IMR-90 (cell line): ENCODE measurements around the gene CYTH1. TPM values are rescaled to one million over a fixed set of nuclear protein-coding genes. Genes with fewer than 3 reads are reported as not detected.

ENCODE experiments used
- ATAC-seq: fragments of 200-7000 bp; cut with Tn5 transposase; 2 replicates; pipeline ENCODE4 v1.9.1; 2020; ENCODE audit warnings: low read depth, mild to moderate bottlenecking, moderate library complexity
- BruUV-seq: library from RNA; stranded (reverse); fragments of 400-500 nt; replicated peaks from 2 replicates; lab custom pipeline; 2021; lab: Mats Ljungman, UMichigan
- CTCF ChIA-PET: fragments of 300-600 bp; formaldehyde crosslinking; extraction: SDS; loops from one replicate; lab custom pipeline; 2021; ENCODE audit warnings: antibody characterized with exemption; lab: Yijun Ruan, JAX
- POLR2A ChIA-PET: fragments of 300-600 bp; sonication (Branson Sonifier 250); formaldehyde crosslinking; loops from one replicate; lab custom pipeline; 2022; ENCODE audit warnings: antibody characterized with exemption; ENCODE audit not compliant: unreplicated experiment; lab: Charles Lee
- DNase-seq: peaks from one replicate; pipeline ENCODE4 v3.0.0; 2013
- H2AFZ ChIP-seq: replicated peaks from 2 replicates; pipeline ENCODE3; 2013; ENCODE audit warnings: low read length, mild to moderate bottlenecking; ENCODE audit not compliant: poor library complexity
- H2AK5ac ChIP-seq: 2 replicates; pipeline ENCODE4 v1.6.1; 2013; ENCODE audit warnings: low read depth, low read length, inconsistent platforms
- H2AK9ac ChIP-seq: replicated peaks from 2 replicates; pipeline ENCODE3; 2013; ENCODE audit warnings: mild to moderate bottlenecking, low read depth, low read length, moderate library complexity; ENCODE audit not compliant: poor library complexity
- H2BK120ac ChIP-seq: 2 replicates; pipeline ENCODE4 v1.6.1; 2013; ENCODE audit warnings: low read depth, low read length, inconsistent platforms
- H2BK15ac ChIP-seq: 3 replicates; pipeline ENCODE4 v1.6.1; 2013; ENCODE audit warnings: low read depth, low read length, inconsistent platforms
- H2BK20ac ChIP-seq: 2 replicates; pipeline ENCODE4 v1.6.1; 2013; ENCODE audit warnings: low read depth, mild to moderate bottlenecking, inconsistent platforms, low read length, moderate library complexity
- H2BK5ac ChIP-seq: 2 replicates; pipeline ENCODE4 v1.6.1; 2013; ENCODE audit warnings: mild to moderate bottlenecking, low read depth, low read length, inconsistent platforms; ENCODE audit not compliant: poor library complexity, severe bottlenecking
- H3K14ac ChIP-seq: replicated peaks from 2 replicates; pipeline ENCODE4 v1.6.1; 2013; ENCODE audit warnings: low read depth, low read length, inconsistent platforms
- H3K18ac ChIP-seq: 2 replicates; pipeline ENCODE4 v1.6.1; 2013; ENCODE audit warnings: low read depth, low read length, control low read depth
- H3K23ac ChIP-seq: 2 replicates; pipeline ENCODE4 v1.6.1; 2013; ENCODE audit warnings: low read depth, low read length, inconsistent platforms
- H3K27ac ChIP-seq: 2 replicates; pipeline ENCODE4 v1.5.1; 2013; ENCODE audit warnings: mild to moderate bottlenecking, control low read depth, low read length; ENCODE audit not compliant: insufficient read depth
- H3K27me3 ChIP-seq: 2 replicates; pipeline ENCODE4 v1.6.1; 2013; ENCODE audit warnings: low read length; ENCODE audit not compliant: control insufficient read depth, insufficient read depth
- H3K36me3 ChIP-seq: 2 replicates; pipeline ENCODE4 v1.6.1; 2013; ENCODE audit warnings: low read length, mixed read lengths; ENCODE audit not compliant: control insufficient read depth, insufficient read depth
- H3K4ac ChIP-seq: 2 replicates; pipeline ENCODE4 v1.6.1; 2013; ENCODE audit warnings: low read depth, low read length, inconsistent platforms
- H3K4me1 ChIP-seq: 2 replicates; pipeline ENCODE4 v1.6.1; 2013; ENCODE audit warnings: low read length, mixed read lengths; ENCODE audit not compliant: control insufficient read depth, insufficient read depth
- H3K4me2 ChIP-seq: 2 replicates; pipeline ENCODE4 v1.6.1; 2013; ENCODE audit warnings: low read depth, mild to moderate bottlenecking, control low read depth, low read length, moderate library complexity
- H3K4me3 ChIP-seq: 2 replicates; pipeline ENCODE4 v1.5.1; 2013; ENCODE audit warnings: low read depth, mild to moderate bottlenecking, control low read depth, low read length, moderate library complexity; ENCODE audit not compliant: insufficient read depth
- H3K56ac ChIP-seq: 2 replicates; pipeline ENCODE4 v1.6.1; 2013; ENCODE audit warnings: low read length, inconsistent platforms; ENCODE audit not compliant: insufficient read depth; ENCODE audit errors: extremely low read depth
- H3K79me1 ChIP-seq, 2 experiments: 2 replicates each; pipeline ENCODE4 v1.6.1; 2013; ENCODE audit warnings: low read length in 2 of 2, inconsistent platforms in 1 of 2, low read depth in 1 of 2
- H3K9ac ChIP-seq: 2 replicates; pipeline ENCODE4 v1.6.1; 2013; ENCODE audit warnings: low read depth, low read length, control low read depth
- H3K9me1 ChIP-seq: 2 replicates; pipeline ENCODE4 v1.6.1; 2013; ENCODE audit warnings: low read length, inconsistent platforms; ENCODE audit not compliant: insufficient read depth
- H3K9me3 ChIP-seq: 2 replicates; pipeline ENCODE4 v1.6.1; 2013; ENCODE audit warnings: low read length; ENCODE audit not compliant: control insufficient read depth, insufficient read depth
- H4K20me1 ChIP-seq: 2 replicates; pipeline ENCODE4 v1.6.1; 2013; ENCODE audit warnings: low read length, inconsistent platforms; ENCODE audit not compliant: insufficient read depth
- H4K5ac ChIP-seq: 2 replicates; pipeline ENCODE4 v1.6.1; 2013; ENCODE audit warnings: mild to moderate bottlenecking, low read depth, low read length, control low read depth
- H4K8ac ChIP-seq, 2 experiments: 2 replicates each; pipeline ENCODE4 v1.6.1; 2013; ENCODE audit warnings: low read depth in 2 of 2, low read length in 2 of 2, control low read depth in 1 of 2, inconsistent platforms in 1 of 2
- H4K91ac ChIP-seq: 2 replicates; pipeline ENCODE4 v1.6.1; 2013; ENCODE audit warnings: low read depth, low read length, inconsistent platforms; ENCODE audit not compliant: insufficient read depth
- FOS ChIP-seq: fragments of 150-350 bp; IDR thresholded peaks from 2 replicates; pipeline ENCODE4 v1.6.1; 2016; ENCODE audit warnings: low read depth, low read length
- NFE2L2 ChIP-seq: fragments of 150-350 bp; IDR thresholded peaks from 2 replicates; pipeline ENCODE4 v1.6.1; 2016; ENCODE audit warnings: low read depth, mild to moderate bottlenecking, low read length
- SMC3 ChIP-seq: fragments of 150-350 bp; IDR thresholded peaks from 2 replicates; pipeline ENCODE4 v1.6.1; 2016; ENCODE audit warnings: low read depth, mild to moderate bottlenecking, antibody characterized with exemption, low read length, moderate library complexity
- WGBS, 2 experiments: methylation state at CpG; one replicate each; pipeline versions ENCODE4 v1.1.5 to v1.1.7; 2013; ENCODE audit warnings: missing lambda C conversion rate in 2 of 2; ENCODE audit not compliant: insufficient read length in 1 of 2; ENCODE audit errors: extremely low coverage in 2 of 2; 5-methylcytosine and 5-hydroxymethylcytosine counted together
- dilution Hi-C: fragments of 300-500 bp; cut with HindIII; formaldehyde crosslinking; loops from one replicate; pipeline ENCODE4 v1.14.3; 2018; ENCODE audit warnings: low sequenced_read_pairs; ENCODE audit not compliant: unreplicated experiment
- in situ Hi-C: fragments of 300-500 bp; cut with MboI; formaldehyde crosslinking; loops from 3 replicates; pipeline ENCODE4 v1.14.3; 2019; ENCODE audit warnings: low sequenced_read_pairs, inconsistent platforms, mixed read lengths
- intact Hi-C: fragments of 100-400 bp; cut with micrococcal nuclease; formaldehyde crosslinking; loops from 2 replicates; pipeline ENCODE4 v1.10.0; 2022
- polyA plus RNA-seq, 3 experiments: library from polyadenylated mRNA; depleted of rRNA; stranded (reverse); fragments of >200 nt; gene quantifications; 2 replicates each; pipeline ENCODE4 v1.2.3, GENCODE V29; 2012; ENCODE audit warnings: low replicate concordance in 1 of 3
- total RNA-seq: library from RNA; depleted of rRNA; stranded (reverse); fragments of >200 nt; gene quantifications from 2 replicates; pipeline ENCODE4 v1.2.3, GENCODE V29; 2012
- TF ChIP-seq, protein P1 (sequence below): fragments of 150-350 bp; IDR thresholded peaks from 2 replicates; pipeline ENCODE4 v1.6.1; 2017; ENCODE audit warnings: mild to moderate bottlenecking, antibody characterized with exemption, low read length, low read depth

The CYTH1 gene
- total and polyA plus RNA-seq, 2 of the 4 experiments (the other 2 are of a cell fraction) = 7.9 to 12.4 TPM

- Histone ChIP-seq H2BK120ac (no peak overlapping the region), H3K4me3 (no peak overlapping the region), H3K27me3 (peaks cover 21% of the 10 kb centered on the region), H3K4me2 (no peak overlapping the region), H3K79me1 (no peaks in the 10 kb centered on the region), H2AK5ac (no peak overlapping the region), H2AFZ (no peak overlapping the region), H2BK15ac (no peak overlapping the region), H3K9ac (no peak overlapping the region), H3K56ac (no peak overlapping the region), H3K9me1 (no peaks in the 10 kb centered on the region), H2AK9ac (no peak overlapping the region), H4K91ac (no peak overlapping the region), H3K4ac (no peak overlapping the region), H3K9me3 (peaks cover 5% of the 10 kb centered on the region; the same call in 1 of the 2 replicates), H4K8ac (no peak overlapping the region), H3K14ac (no peak overlapping the region), H3K27ac (no peak overlapping the region), H3K4me1 (no peaks in the 10 kb centered on the region), H3K18ac (no peak overlapping the region), H3K36me3 (no peaks in the 10 kb centered on the region), H2BK5ac (no peak overlapping the region), H4K5ac (no peak overlapping the region), H3K23ac (no peak overlapping the region), H4K20me1 (no peaks in the 10 kb centered on the region; the same call in 1 of the 2 replicates), H2BK20ac (no peak overlapping the region)
- intact Hi-C loops = no loop called here
- WGBS, 2 experiments = no CpG with 5 or more reads among the region's 4 CpGs
- dilution Hi-C loops = no loop called here
- ATAC-seq (no peak), DNase-seq (no peak)
- BruUV-seq = no TSS peak
- in situ Hi-C loops = no loop called here
- POLR2A ChIA-PET = no interaction called here
- TF ChIP-seq FOS = no peak
- no peak for TF ChIP-seq SMC3
- TF ChIP-seq NFE2L2 = no peak
- TF ChIP-seq, protein P1, sequence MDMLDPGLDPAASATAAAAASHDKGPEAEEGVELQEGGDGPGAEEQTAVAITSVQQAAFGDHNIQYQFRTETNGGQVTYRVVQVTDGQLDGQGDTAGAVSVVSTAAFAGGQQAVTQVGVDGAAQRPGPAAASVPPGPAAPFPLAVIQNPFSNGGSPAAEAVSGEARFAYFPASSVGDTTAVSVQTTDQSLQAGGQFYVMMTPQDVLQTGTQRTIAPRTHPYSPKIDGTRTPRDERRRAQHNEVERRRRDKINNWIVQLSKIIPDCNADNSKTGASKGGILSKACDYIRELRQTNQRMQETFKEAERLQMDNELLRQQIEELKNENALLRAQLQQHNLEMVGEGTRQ = no peak
- CTCF ChIA-PET = no interaction called here
Measured at GRCh38 chr17:78634154-78634553, 147.9 kb downstream of the CYTH1 start.
